ENCODE measurements around the gene METRNL. TPM values are rescaled to one million over a fixed set of nuclear protein-coding genes. Genes with fewer than 3 reads are reported as not detected.
A peak's percentile ranks its signal among the peaks of the same experiment; 100 is the strongest.

The METRNL gene
- total RNA-seq, 1 donor, result 47.1 TPM

- no peak overlapping the region for H3K4me3 ChIP-seq (ENCODE audit: low read depth, low read length)
- no peak for TF ChIP-seq CTCF (IDR thresholded peaks at IDR 0.05; ENCODE audit: insufficient read depth, low read depth, low read length)
- DNase-seq (ENCODE audit: low read depth), result no peak
Observed at GRCh38 chr17:83085526-83086198, 6.3 kb downstream of the METRNL start.

- TF ChIP-seq CTCF (IDR thresholded peaks at IDR 0.05; ENCODE audit: insufficient read depth, low read depth, low read length), result no peak
- peak overlapping the region; percentile 12 for H3K4me3 ChIP-seq (ENCODE audit: low read depth, low read length)
- peak; percentile 78 for DNase-seq (ENCODE audit: low read depth)
Observed at GRCh38 chr17:83086199-83086880, 6.9 kb downstream of the METRNL start.

GRCh38 chr17:83086907-83087787 is 7.7 kb downstream of the METRNL start:
- peak; percentile 75 for DNase-seq (ENCODE audit: low read depth)
- no peak for TF ChIP-seq CTCF (IDR thresholded peaks at IDR 0.05; ENCODE audit: insufficient read depth, low read depth, low read length)
- peak overlapping the region; percentile 21 for H3K4me3 ChIP-seq (ENCODE audit: low read depth, low read length)

- H3K4me3 ChIP-seq (ENCODE audit: low read depth, low read length), result no peak overlapping the region
- no peak for DNase-seq (ENCODE audit: low read depth)
- no peak for TF ChIP-seq CTCF (IDR thresholded peaks at IDR 0.05; ENCODE audit: insufficient read depth, low read depth, low read length)
Observed at GRCh38 chr17:83087788-83088360, 8.5 kb downstream of the METRNL start.

- TF ChIP-seq CTCF (IDR thresholded peaks at IDR 0.05; ENCODE audit: insufficient read depth, low read depth, low read length), result no peak
- H3K4me3 ChIP-seq (ENCODE audit: low read depth, low read length), result no peak overlapping the region
- DNase-seq (ENCODE audit: low read depth), result no peak
Observed at GRCh38 chr17:83088451-83088850, 9.0 kb downstream of the METRNL start.

- H3K4me3 ChIP-seq (ENCODE audit: low read depth, low read length), result no peak overlapping the region
- TF ChIP-seq CTCF (IDR thresholded peaks at IDR 0.05; ENCODE audit: insufficient read depth, low read depth, low read length), result no peak
- no peak for DNase-seq (ENCODE audit: low read depth)
Observed at GRCh38 chr17:83088909-83089308, 9.5 kb downstream of the METRNL start.
